ENCODE results near the gene PCNX2.

Gene PCNX2

GRCh38 chr1:233255145-233255544, 40.4 kb downstream of the PCNX2 start:
- DNase-seq: no peak

DNA sequence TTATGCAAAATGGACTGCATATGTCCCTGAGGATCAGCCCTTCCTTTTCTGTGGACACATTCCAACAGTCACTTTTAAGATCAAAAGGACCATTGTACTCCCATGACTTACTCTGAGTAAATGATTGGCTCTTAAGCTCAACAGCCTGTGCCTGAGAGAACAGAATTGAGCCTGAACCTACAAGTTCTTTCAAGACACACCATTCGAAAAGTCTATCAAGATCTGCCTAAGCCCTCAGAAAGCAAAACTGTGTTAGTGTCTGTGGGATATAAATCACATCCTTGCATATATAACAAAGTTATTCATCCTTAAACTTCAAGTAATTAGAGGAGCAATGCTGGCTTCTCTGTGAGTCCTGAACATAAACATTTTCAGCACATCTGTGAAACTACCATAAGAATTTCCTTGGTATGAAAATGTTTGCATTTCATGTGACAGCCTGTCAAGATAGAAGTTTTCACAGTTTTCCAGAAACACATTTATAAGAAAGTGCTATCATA, 41.6 kb downstream of the PCNX2 start:
- no peak for DNase-seq

DNA sequence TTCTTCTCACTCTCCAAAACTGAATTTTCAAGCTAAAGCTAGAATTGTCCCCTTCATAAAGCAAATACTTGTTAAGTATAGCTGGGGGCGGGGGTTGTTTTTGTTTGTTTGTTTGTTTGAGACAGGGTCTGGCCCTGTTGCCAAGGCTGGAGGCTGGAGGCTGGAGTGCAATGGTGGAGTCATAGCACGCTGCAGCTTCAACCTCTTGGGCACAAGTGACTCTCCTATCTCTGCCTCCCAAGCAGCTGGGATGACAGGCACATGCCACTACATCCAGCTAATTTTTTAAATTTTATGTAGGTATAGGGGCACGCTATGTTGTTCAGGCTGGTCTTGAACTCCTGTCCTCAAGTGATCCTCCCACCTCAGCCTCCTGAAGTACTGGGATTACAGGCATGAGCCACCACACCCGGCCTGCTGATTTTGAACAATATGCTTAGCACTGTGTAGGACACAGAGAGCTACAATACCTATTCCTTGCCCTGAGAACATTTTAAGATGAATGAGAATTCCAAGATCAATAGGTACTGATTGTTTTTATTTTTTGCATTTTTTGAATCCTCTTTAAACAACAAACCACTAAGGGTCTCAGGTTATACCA, 42.2 kb downstream of the PCNX2 start:
- no peak for DNase-seq

GRCh38 chr1:233252441-233252840, 43.1 kb downstream of the PCNX2 start:
- no peak for DNase-seq

DNA sequence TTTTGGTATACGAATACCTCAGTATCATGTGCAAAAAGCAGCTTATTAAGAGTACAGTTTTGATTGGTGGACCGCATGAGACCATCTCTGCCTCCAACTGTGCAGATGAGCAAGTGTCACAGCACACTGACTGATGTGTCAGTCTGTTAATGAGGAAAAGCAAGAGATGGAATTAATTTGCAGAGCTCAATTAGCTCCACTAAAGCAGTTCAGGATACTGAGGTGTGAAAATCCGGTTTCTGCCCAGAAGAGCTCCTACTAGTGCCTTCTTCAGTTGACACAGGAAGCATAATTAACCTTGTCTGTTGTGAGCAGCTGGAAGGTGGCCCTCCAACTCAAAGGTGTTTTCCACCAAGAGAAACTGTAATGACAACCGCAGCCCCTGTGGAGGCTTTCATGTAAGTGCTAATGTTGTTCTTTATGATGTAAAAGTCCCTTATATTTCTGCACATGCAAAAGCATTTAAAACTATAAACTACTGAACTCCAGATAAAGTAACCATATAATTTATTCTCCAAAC, 44.3 kb downstream of the PCNX2 start:
- DNase-seq: no peak

- no peak for DNase-seq
Observed at GRCh38 chr1:233248014-233248413, 47.5 kb downstream of the PCNX2 start.

GRCh38 chr1:233246965-233247364, 48.6 kb downstream of the PCNX2 start:
- no peak for DNase-seq

GRCh38 chr1:233245191-233245765, 50.2 kb downstream of the PCNX2 start:
- DNase-seq: no peak

DNA sequence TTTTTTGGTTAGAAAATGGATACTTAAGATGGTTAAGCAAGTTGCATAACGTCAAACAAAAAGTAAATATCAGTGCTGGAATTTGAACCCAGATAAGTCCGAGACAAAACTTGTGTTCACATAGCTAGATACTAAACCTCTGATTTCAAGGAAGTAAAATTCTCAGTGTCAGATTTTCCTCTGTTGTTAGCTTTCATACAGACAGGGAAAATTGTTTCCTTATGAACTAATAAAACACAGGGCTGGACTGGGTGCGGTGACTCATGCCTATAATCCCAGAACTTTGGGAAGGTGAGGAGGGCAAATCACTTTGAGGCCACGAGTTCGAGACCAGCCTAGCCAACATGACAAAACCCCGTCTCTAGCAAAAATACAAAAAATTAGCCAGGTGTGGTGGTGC, 51.3 kb downstream of the PCNX2 start:
- no peak for DNase-seq

GRCh38 chr1:233242827-233243483, 52.6 kb downstream of the PCNX2 start:
- DNase-seq: no peak

DNA sequence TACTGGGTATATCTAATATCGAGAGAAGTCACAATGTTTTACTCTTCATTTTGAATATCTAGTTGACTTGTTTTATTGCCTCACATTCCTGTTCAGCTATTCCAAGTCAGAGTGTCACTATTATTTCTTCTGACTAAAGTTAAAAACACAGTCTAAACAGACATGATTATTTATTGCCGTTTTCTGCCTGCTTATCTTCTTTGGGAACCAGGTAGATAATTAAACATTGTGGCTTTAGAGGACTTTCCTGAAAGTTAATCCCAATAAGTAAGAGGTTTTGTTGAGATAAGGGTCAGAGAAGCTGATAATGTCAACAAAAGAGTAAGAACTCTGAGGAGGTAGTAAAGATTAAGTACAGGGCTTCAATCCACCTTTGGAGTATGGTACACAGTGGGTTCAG, 53.8 kb downstream of the PCNX2 start:
- DNase-seq: no peak

DNA sequence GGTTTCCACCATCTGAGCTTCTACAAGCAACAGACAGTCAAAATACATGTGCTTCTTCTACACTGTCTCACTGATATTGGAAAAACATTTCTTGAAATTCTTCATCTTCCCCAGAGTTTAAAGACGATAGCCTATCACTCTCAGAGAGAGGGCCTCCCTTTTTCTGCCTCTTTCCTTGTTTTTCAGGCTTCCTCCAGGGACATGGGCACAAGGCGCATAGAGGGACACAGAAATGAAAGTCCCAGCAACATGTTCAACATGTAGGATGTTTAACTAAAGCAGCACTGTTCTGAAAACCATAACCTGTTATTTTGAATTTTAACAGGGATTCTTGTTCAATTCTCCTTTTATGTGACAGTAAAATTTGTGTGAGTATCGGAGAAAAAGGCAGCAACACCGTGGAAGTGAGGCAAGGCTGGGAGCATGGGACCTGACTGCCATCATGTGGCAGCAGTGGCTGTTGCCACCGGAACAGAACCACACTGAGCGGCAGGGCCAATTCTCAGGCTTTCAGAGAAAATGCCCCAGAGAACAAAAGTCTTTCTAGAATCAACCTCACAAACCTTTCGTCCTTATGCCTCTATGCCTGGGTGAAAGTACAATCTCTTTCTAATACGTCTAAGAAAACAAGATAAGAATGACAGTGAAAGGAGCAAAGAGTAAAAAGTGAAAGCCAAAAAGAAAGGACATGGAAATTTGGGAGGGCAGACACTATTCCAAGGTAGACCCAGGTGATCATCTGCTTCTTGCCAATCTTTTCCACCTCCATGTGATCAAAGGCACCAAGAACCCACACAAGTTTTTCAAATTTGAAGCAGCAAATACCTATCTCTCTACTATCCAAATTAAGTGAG, 54.5 kb downstream of the PCNX2 start:
- no peak for DNase-seq

GRCh38 chr1:233240371-233240770, 55.2 kb downstream of the PCNX2 start:
- no peak for DNase-seq

DNA sequence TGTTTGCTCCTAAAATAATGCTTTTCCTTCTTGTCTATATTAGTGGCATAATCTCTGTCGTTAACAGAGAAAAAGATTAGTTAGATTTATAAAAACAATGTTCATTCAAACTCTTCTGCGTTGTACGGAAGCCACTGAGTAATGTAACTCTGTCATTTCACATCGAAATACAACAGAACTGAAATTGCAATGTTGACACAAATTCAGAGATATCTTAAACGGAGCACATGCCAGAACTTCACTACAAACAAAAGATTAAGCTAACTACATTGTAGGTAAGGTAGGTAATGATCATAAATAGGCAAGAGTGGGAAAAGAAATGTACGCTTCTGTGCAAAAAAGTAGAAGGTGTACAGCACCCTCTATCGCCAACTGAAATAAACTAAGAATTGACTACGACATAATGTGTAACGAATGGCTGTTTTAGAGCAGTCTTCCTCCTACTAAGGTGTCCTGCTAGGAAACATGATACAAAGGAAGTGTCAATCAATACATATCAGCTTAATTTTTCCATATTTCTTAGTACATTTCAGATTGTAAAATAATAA, 56.6 kb downstream of the PCNX2 start:
- DNase-seq: no peak

- DNase-seq: no peak
Observed at GRCh38 chr1:233237647-233238046, 57.9 kb downstream of the PCNX2 start.

DNA sequence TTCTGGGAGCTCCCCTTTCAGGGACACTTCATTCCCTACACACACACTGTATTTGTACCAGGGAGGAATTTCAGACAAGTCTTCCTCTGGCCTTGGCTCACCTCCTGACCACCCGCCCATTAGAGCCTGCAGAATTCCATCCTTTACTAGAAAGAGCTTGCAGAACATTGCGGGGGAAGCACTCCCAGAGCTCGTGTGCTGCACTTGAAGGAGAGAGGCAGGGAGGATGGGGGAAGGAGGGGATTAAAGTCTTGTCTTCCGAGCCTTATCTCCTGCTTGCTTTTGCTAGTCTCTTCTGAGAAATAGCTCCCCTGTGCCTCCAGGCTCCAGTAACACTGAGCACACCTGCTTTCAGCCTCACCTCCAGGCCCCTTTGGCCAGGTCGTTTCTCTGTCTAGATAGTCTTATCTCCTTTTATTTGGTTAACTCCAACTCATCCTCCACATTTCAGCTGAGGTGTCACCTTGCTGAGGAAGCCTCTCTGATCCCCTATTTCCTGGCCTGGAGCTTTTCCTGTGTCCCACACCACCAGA, 62.0 kb downstream of the PCNX2 start:
- DNase-seq: no peak

DNA sequence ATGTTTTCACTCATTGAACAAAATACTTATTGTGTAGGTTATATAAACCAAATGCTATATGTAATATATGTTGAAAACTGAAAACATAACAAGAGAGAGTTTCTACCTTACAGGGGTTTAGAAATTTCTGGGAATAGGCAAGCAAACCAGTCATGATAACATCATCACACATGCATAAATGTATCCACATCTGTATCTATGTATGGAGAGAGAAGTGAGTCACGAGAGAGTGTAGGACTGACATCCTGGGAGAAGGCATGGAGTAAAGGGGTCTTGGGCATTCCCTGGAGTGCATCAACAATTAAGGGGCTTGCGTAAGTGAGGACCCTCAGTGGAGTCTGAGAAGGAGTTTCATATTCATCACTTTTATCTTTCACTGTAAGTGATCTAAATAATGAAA, 65.5 kb downstream of the PCNX2 start:
- no peak for DNase-seq

DNA sequence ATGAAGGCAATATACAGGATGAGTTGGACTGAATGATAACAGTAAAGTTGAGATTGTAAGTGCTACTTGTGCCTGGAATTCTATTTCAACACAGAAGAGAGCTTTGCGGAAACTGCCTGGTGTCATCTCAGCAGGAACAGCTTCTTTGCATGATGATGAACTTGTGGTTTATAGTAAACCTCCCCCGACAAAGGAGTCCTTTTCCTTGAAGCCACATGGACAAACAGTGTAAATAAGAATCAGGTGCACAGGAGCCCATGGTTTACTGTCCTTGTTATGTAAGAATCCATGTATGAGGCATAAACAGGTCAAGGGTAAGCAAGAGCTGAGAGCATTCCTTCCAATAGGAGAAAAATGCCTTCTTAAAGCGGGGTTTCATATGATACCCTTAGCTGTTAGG, 66.2 kb downstream of the PCNX2 start:
- DNase-seq: no peak

GRCh38 chr1:233227930-233228465, 67.5 kb downstream of the PCNX2 start:
- DNase-seq: no peak

DNA sequence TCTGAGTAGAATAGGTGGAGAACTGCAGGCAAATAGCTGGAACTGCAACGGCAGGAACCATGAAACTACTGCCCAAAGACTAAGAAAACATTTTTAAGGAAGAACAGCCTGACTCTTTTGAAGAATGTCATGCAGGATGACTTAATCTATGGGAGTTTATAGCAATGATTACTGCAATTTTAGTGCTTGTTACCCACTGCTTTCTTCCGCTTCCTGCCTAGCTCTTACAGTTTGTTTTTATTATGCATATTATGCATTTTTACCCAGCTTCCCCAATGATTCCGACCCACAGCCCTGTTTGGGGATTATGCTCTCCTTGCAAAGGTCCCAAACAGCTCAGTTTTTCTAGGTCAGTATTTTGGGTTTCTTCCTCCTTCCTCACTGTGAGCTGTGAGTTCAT, 71.2 kb downstream of the PCNX2 start:
- DNase-seq: no peak

- DNase-seq: no peak
Observed at GRCh38 chr1:233217832-233218231, 77.7 kb downstream of the PCNX2 start.

DNA sequence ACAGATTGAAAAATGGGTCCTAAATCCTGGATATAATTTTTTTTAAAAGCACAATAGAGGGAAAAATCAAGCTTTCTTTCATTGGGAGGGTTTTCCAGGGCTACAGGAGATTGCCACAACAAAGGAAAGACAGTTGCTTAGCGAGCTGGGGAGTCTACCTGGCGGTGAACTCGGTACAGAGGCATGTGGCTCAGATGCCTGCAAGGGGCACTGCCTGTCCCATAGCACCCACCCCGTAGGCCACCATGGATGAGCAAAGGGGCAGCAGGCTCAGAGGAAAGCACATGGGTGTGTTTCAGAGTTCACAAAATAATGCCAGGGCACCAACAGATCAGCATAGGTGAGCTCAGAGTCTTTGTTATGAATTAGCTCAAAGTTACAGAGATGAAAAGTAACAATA, 79.5 kb downstream of the PCNX2 start:
- DNase-seq: no peak

Measured in activated CD4-positive, alpha-beta T cell treated with anti-CD3 and anti-CD28 coated beads, Interleukin-2, amount 50 U/mL, for 4 hours (primary cell).